Body of pancreas (tissue), 4 donors: ENCODE results near the gene CEP192. TPM values are rescaled to one million over a fixed set of nuclear protein-coding genes. Genes with fewer than 3 reads are reported as not detected.
A peak's percentile ranks its signal among the peaks of the same experiment; 100 is the strongest.

Source experiments
- ATAC-seq: fragments of 150-250 bp; one replicate; pipeline ENCODE4 v1.9.1; 2016
- DNase-seq, 4 donors: peaks; one replicate each; pipeline ENCODE4 v3.0.0-alpha.2; 2019
- H3K27ac ChIP-seq, 4 donors: fragments of 200-600 bp; sonication (generic); 1 replicate in 3 of 4; 2 replicates in 1 of 4; pipeline versions ENCODE4 v1.5.1 to v1.6.1; 2016 to 2019; ENCODE audit warnings: mild to moderate bottlenecking in 1 of 4, mixed read lengths in 1 of 4, moderate library complexity in 1 of 4
- H3K27me3 ChIP-seq, 2 donors: fragments of 200-600 bp; sonication (generic); one replicate each; pipeline ENCODE4 v1.6.0; 2016; ENCODE audit warnings: mild to moderate bottlenecking in 1 of 2
- H3K36me3 ChIP-seq, 2 donors: fragments of 200-600 bp; sonication (generic); replicated peaks in 1 of 2; 2 replicates each; pipeline ENCODE4 v1.5.1; 2016; ENCODE audit warnings: low read depth in 2 of 2; ENCODE audit not compliant: insufficient read depth in 1 of 2
- H3K4me1 ChIP-seq: fragments of 200-600 bp; sonication (generic); one replicate; pipeline ENCODE4 v1.6.0; 2016
- H3K4me3 ChIP-seq, 2 donors: fragments of 200-600 bp; sonication (generic); 1 replicate in 1 of 2; 2 replicates in 1 of 2; pipeline ENCODE4 v1.5.1; 2016 to 2019
- H3K9me3 ChIP-seq, 3 donors: fragments of 200-600 bp; sonication (generic); 1 replicate in 2 of 3; 2 replicates in 1 of 3; pipeline ENCODE4 v1.5.1; 2016
- POLR2A ChIP-seq, 3 donors: fragments of 450-650 bp; IDR thresholded peaks; one replicate each; pipeline ENCODE4 v1.6.1; 2016; ENCODE audit warnings: antibody characterized with exemption in 3 of 3, mild to moderate bottlenecking in 2 of 3
- WGBS, 2 donors: methylation state at CpG; one replicate each; pipeline ENCODE4 v1.1.5; 2017; 5-methylcytosine and 5-hydroxymethylcytosine counted together
- intact Hi-C: fragments of 100-400 bp; cut with DNase I; formaldehyde crosslinking; loops from one replicate; pipeline ENCODE4 v1.15.1; 2023
- total RNA-seq, 2 donors: library from RNA; depleted of rRNA; stranded (reverse); fragments of >200 nt; gene quantifications; one replicate each; pipeline ENCODE4 v1.1.0, GENCODE V29; 2016
- TF ChIP-seq, protein P1 (sequence below), 7 experiments: fragments of 450-650 bp in 4 of 7; fragments of 200-600 bp in 3 of 7; sonication (generic) in 3 of 7; IDR thresholded peaks; one replicate each; pipeline ENCODE4 v1.5.1; 2016 to 2019; ENCODE audit warnings: antibody characterized with exemption in 7 of 7

Gene CEP192
- total RNA-seq, 2 donors from 2014 or later = 21.1 to 25.4 TPM

DNA sequence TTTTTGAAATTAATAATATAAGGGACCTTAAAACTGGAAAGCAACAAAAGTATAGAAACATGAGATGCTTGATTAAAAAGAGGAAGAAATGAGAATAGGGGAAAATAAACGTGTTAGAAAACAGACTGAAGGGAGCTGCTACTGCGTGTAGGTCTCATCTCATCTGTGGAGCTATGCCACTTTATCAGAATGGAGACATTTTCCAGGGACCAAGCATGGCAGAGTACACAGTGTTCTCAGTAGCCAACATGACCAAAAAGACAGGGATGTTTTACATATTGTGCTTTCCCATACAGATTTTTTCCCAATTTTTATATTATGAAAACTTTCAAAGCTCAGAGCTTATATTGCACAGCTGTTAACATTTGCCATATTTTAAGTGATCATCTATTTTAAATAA lies 23.1 kb downstream of the CEP192 start:
- no peak for TF ChIP-seq POLR2A (IDR thresholded peaks at IDR 0.05)
- TF ChIP-seq, protein P1, sequence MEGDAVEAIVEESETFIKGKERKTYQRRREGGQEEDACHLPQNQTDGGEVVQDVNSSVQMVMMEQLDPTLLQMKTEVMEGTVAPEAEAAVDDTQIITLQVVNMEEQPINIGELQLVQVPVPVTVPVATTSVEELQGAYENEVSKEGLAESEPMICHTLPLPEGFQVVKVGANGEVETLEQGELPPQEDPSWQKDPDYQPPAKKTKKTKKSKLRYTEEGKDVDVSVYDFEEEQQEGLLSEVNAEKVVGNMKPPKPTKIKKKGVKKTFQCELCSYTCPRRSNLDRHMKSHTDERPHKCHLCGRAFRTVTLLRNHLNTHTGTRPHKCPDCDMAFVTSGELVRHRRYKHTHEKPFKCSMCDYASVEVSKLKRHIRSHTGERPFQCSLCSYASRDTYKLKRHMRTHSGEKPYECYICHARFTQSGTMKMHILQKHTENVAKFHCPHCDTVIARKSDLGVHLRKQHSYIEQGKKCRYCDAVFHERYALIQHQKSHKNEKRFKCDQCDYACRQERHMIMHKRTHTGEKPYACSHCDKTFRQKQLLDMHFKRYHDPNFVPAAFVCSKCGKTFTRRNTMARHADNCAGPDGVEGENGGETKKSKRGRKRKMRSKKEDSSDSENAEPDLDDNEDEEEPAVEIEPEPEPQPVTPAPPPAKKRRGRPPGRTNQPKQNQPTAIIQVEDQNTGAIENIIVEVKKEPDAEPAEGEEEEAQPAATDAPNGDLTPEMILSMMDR (IDR thresholded peaks at IDR 0.05) = no peak
- intact Hi-C loops = no loop called here
- H3K4me1 ChIP-seq = peaks cover 24% of the 10 kb centered on the region

DNA sequence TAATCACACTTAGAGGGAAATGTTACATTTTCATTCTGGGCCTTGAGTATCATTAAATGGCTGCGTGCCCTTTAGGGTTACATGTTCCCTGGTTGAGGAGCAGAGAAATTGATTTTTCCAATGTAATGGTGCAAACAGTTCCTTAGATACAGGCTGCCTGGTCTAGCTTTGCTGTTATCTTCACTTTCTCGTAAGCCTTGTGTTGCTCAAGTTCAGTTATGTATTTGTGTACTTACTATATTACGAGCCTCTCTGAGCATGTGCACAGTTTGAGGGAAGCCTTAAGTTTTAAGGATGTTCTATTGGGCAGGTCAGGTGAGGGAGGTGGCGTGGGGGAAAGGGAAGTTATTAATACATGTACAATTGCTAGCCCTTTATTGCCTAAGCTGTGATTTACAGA lies 23.7 kb downstream of the CEP192 start:
- H3K27me3 ChIP-seq = no peaks in the 10 kb centered on the region
- no peak overlapping the region for H3K4me3 ChIP-seq
- H3K9me3 ChIP-seq = no peaks in the 10 kb centered on the region
- H3K4me1 ChIP-seq = peaks cover 24% of the 10 kb centered on the region
- ATAC-seq (peak; percentile 75), DNase-seq (no peak)
- H3K36me3 ChIP-seq = peaks cover 0 to 12% of the 10 kb centered on the region in 2 donors
- TF ChIP-seq, protein P1 (IDR thresholded peaks at IDR 0.05) = no peak
- TF ChIP-seq POLR2A (IDR thresholded peaks at IDR 0.05) = no peak
- no peak overlapping the region for H3K27ac ChIP-seq
- 46 to 55% methylated on average over 4 of the region's 4 CpGs for WGBS, 2 donors
- intact Hi-C loops = no loop called here

More for the DNA sequence above, 23.1 kb downstream of the CEP192 start:
- ATAC-seq = no peak
- WGBS, 2 donors = 79 to 80% methylated on average over 2 of the region's 2 CpGs
- H3K27ac ChIP-seq = no peak overlapping the region
- DNase-seq = no peak
- H3K4me3 ChIP-seq = no peak overlapping the region
- H3K9me3 ChIP-seq = no peaks in the 10 kb centered on the region
- no peaks in the 10 kb centered on the region for H3K27me3 ChIP-seq
- peaks cover 0 to 14% of the 10 kb centered on the region in 2 donors for H3K36me3 ChIP-seq

DNA sequence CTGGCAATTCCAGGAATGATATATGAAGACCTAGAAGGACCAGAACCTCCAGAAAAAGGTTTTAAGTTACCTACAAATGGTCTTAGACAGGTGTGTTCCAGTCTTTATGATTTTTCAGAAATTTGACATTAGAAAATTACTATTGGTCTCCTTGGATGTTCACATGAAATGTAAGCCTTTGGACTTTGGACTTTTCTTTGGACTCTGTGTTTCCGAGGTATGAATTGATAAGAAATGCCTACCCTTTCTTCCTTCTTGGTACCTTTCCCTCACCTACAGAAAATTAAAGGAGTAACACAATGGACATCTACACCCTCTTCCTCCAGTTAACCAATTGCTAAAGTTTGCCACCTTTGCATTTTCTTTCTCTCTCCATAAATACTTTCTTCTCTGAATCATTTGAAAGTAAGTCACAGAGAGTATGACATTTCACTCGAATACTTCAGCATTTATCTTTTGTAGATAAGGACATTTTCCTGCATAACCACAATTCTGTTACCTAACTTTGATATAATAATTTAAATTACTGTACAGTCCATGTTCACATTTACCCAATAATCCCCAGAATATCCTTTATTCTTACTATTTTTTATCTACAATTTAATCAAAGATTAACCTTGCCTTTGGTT lies 26.2 kb downstream of the CEP192 start:
- DNase-seq (no peak), ATAC-seq (no peak)
- H3K36me3 ChIP-seq = peaks cover 0 to 12% of the 10 kb centered on the region in 2 donors
- no peak overlapping the region for H3K4me3 ChIP-seq
- intact Hi-C loops = no loop called here
- peaks cover 24% of the 10 kb centered on the region for H3K4me1 ChIP-seq
- TF ChIP-seq POLR2A (IDR thresholded peaks at IDR 0.05) = no peak
- TF ChIP-seq, protein P1 (IDR thresholded peaks at IDR 0.05) = no peak
- no peaks in the 10 kb centered on the region for H3K9me3 ChIP-seq
- WGBS, 2 donors = 15 to 24% methylated on average over 2 of the region's 2 CpGs
- H3K27ac ChIP-seq = no peak overlapping the region
- H3K27me3 ChIP-seq = no peaks in the 10 kb centered on the region

DNA sequence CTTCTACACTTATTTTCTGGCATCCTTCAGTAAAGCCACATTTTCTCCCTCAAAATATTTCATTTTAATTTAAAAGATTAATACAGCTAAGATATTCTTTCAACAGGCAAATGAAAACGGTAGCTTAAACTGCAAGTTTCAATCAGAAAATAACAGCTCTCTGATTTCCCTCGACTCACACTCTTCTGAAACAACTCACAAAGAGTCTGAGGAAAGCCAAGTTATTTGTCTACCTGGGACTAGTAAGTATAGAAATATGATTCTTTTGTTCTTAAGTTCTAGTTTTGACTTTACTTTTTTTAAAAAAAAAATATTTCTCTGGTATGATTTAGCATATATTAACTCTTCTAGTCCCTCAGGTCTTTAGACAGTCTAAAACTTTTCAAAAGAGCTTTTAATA lies 27.2 kb downstream of the CEP192 start:
- Histone ChIP-seq H3K27me3 (no peaks in the 10 kb centered on the region), H3K4me1 (peaks cover 24% of the 10 kb centered on the region), H3K36me3 (peaks cover 0 to 10% of the 10 kb centered on the region in 2 donors), H3K27ac (no peak overlapping the region), H3K4me3 (no peak overlapping the region), H3K9me3 (no peaks in the 10 kb centered on the region)
- ATAC-seq = no peak
- WGBS, 2 donors = 82 to 91% methylated on average over 2 of the region's 2 CpGs
- TF ChIP-seq, protein P1 (IDR thresholded peaks at IDR 0.05) = no peak
- TF ChIP-seq POLR2A (IDR thresholded peaks at IDR 0.05) = no peak
- intact Hi-C loops = no loop called here
- no peak for DNase-seq

DNA sequence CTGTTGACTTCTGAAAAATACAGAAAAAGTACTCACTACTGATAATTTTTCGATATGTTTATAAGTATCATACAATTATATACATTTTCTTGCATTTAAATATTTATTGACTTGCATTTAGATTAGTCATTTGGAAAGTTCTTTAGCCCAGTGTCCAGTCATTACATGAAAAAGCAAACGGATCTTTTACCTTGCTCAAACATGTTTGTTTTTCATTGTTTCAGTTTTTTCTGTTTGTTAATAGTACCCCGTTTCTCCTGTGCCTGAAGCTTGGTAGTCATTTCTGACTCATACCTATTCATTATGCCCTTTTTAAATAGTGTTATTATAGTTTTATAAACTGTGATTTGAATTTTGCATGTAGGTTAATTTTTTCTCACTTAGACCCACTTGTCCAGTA lies 28.1 kb downstream of the CEP192 start:
- no peak for DNase-seq
- 84 to 87% methylated on average over 3 of the region's 3 CpGs for WGBS, 2 donors
- Histone ChIP-seq H3K27me3 (no peaks in the 10 kb centered on the region), H3K27ac (no peak overlapping the region), H3K9me3 (no peaks in the 10 kb centered on the region), H3K4me3 (no peak overlapping the region), H3K36me3 (peaks cover 0 to 7% of the 10 kb centered on the region in 2 donors), H3K4me1 (peaks cover 24% of the 10 kb centered on the region)
- TF ChIP-seq POLR2A (IDR thresholded peaks at IDR 0.05) = no peak
- TF ChIP-seq, protein P1 (IDR thresholded peaks at IDR 0.05) = no peak
- ATAC-seq = no peak
- intact Hi-C loops = no loop called here
